SU-DHL-6 (cell line): ENCODE data around the gene FXYD4.

ENCODE experiments used
- EZH2phosphoT487 ChIP-seq: fragments of 200-600 bp; sonication (generic), shearing (Covaris generic); conservative IDR thresholded peaks from 2 replicates; pipeline ENCODE4 v1.6.1; 2018; ENCODE audit warnings: mild to moderate bottlenecking, antibody characterized with exemption, low read length, moderate library complexity, mixed read lengths
- TF ChIP-seq, protein P1 (sequence below): fragments of 200-600 bp; sonication (generic); IDR thresholded peaks from one replicate; pipeline ENCODE4 v1.5.1; 2017; ENCODE audit warnings: antibody characterized with exemption, mild to moderate bottlenecking, low read length, moderate library complexity; ENCODE audit not compliant: insufficient read depth, poor library complexity, severe bottlenecking

DNA sequence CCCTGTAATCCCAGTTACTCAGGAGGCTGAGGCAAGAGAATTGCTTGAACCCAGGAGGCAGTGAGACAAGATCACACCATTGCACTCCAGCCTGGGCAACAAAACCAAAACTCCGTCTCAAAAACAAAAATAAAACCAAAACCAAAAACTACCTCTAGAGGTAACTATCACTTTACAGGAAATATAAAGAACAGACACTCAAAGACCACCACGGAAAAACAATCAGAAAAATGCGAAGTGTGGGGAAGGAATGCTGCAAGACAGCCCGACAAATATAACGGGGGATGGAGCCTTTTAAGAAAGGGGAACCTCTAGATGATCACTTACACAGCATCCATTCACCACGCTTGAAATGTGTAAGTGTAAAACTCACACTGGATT, 33.3 kb downstream of the FXYD4 start:
- TF ChIP-seq, protein P1, sequence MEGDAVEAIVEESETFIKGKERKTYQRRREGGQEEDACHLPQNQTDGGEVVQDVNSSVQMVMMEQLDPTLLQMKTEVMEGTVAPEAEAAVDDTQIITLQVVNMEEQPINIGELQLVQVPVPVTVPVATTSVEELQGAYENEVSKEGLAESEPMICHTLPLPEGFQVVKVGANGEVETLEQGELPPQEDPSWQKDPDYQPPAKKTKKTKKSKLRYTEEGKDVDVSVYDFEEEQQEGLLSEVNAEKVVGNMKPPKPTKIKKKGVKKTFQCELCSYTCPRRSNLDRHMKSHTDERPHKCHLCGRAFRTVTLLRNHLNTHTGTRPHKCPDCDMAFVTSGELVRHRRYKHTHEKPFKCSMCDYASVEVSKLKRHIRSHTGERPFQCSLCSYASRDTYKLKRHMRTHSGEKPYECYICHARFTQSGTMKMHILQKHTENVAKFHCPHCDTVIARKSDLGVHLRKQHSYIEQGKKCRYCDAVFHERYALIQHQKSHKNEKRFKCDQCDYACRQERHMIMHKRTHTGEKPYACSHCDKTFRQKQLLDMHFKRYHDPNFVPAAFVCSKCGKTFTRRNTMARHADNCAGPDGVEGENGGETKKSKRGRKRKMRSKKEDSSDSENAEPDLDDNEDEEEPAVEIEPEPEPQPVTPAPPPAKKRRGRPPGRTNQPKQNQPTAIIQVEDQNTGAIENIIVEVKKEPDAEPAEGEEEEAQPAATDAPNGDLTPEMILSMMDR, result no peak
- no peak for TF ChIP-seq EZH2phosphoT487
